HG02571 (cell line): ENCODE data around the gene HTR3B.

Experiments
- ATAC-seq: cut with Tn5 transposase; IDR thresholded peaks from one replicate; pipeline ENCODE4 v1.9.1; 2021; ENCODE audit warnings: mild to moderate bottlenecking, moderate library complexity; ENCODE audit not compliant: unreplicated experiment

Gene HTR3B

DNA sequence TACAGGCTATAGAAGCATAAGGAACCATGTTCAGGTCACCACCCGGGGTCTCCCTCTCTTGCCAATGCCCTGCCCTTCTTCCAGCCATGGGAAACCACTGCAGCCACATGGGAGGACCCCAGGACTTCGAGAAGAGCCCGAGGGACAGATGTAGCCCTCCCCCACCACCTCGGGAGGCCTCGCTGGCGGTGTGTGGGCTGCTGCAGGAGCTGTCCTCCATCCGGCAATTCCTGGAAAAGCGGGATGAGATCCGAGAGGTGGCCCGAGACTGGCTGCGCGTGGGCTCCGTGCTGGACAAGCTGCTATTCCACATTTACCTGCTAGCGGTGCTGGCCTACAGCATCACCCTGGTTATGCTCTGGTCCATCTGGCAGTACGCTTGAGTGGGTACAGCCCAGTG, 84.8 kb downstream of the HTR3B start:
- ATAC-seq = no peak

DNA sequence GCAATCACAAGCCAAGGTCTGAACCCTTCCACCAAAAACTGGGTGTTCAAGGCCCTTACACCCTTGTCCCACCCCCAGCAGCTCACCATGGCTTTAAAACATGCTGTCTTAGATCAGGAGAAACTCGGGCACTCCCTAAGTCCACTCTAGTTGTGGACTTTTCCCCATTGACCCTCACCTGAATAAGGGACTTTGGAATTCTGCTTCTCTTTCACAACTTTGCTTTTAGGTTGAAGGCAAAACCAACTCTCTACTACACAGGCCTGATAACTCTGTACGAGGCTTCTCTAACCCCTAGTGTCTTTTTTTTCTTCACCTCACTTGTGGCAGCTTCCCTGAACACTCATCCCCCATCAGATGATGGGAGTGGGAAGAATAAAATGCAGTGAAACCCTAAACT, 85.3 kb downstream of the HTR3B start:
- no peak for ATAC-seq

DNA sequence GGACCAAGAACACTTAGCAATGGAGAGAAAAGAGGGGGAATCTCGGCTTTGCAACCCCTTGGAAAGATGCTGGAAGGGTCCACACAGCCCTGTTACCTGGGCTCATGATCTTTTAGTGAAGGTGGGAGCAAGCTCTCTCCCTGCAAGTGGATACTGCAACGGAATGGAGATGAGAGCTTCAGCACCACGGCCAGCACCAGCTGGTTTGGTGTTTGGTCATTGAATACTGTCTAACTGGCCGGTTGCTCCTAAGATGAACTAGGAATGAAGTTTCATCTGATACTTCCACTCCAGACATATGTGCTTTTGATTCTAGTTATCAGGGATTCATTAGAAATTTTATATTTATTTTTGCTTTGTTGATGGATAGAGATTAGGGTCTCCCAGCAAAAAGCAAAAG, 86.6 kb downstream of the HTR3B start:
- no peak for ATAC-seq

DNA sequence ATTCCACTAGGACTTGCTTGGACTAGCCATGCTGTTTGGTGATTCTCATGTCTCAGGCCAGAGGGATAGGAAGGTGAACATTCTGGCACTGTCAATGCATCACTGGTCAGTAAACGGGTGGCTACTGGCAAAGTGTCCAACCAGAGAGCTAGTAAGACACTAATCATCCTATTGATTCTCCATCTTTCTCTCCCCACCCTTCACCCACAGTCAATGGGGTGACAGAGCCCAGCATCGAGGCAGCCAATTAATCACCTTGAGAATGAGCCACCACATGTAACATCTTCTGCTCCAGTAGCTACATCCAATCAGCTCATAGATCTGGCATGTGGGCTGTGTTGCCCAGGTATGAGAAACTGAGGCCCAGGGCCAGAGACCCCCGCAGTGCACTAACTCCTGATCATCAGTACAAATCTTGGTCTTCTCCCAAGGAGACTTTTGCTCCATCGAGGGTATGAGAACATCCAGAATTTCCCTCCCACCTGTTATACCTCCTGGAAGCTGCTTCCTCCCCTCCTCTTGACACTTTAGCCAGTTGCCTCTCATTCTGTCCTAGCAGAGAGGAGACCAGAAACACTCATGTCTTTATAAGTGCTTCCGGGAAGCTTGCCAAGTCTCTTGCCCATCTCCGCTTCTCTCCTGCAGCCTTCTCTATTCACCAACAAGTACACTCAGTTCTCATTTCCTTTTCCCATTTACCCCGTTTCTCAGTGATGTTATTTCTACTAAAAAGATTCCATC, 87.3 kb downstream of the HTR3B start:
- ATAC-seq = no peak

DNA sequence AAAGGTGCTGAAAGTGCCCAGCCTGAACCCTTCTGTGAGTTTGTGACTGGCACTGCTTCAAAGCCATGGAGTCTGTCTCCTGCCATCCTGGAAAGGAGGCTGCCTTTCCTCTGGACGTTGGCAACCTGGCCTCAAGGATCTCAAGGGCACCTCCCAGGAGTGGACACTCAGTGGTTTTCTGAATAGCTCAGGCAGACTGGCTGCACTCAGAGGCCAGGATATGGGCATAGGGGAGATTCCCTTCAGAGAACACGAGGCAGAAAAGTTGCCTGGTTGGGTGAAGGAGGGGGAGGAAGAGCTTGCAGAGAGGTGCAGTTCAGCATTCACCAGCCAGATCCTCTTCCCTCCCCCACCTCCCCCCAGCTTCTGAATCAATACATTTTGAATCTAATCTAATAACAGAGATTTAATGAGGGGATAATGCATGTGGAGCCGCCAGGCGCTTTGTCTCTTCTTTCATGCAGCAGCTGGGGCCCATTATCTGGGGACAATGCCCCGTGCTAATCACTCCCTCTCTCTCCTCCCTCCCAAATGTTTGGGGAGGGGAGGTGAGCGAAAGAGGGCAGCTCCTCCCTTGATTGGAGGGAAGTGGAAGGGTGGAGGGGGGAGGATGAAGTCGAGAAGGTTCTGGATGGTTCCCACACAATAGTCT, 88.0 kb downstream of the HTR3B start:
- no peak for ATAC-seq

DNA sequence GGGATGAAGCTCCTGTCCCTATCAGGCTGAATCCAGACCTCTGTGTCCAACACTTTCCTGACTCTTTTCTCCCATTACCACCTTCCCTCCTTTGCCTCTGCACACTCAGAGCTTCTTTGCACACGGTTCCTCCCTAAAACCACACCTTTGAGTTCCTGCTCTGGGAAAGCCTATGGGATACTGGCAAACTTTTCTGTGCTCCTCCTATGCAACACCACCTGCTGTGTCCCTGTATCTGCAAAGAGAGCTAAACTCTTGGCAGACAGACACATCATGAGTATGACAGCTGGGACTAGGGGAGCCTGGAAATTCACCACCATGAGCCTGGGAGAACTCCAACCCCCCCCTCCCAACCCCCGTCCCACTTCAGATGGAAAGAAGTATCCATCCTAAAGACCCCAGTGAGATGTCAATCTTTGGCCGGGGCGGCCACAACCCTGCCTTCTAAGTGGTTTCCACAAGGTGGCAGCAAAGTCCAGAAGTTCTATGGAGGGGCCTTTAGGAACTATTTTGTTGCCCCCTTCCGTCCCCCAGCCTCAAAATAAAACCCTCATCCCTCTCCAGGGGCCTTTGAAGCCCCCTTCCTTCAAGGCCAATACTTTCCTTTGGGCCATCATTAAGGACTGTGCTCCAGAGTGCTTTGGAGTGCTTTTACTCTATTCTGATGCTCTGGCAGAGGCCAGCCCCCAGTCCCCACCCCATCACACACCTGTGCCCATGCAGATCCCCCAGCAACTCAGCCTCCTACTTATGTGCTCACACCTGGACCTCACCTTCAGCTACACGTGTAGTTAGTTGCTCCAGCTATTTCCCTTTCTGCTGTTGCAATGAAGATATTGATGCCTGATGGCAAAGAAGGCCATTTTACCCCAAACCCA, 89.7 kb downstream of the HTR3B start:
- ATAC-seq = no peak
